Nephron progenitor cell (in vitro differentiated cells): ENCODE measurements around the gene QSER1.
A peak's percentile ranks its signal among the peaks of the same experiment; 100 is the strongest.

Experiments used
- DNase-seq: peaks from one replicate; pipeline ENCODE4 v3.0.0; 2021
- H3K27ac Mint-ChIP-seq: 2 replicates; pipeline ENCODE4 v1.8.0; 2021; ENCODE audit warnings: mild to moderate bottlenecking, moderate library complexity, mixed read lengths
- H3K27me3 Mint-ChIP-seq: 2 replicates; pipeline ENCODE4 v1.8.0; 2021; ENCODE audit warnings: mild to moderate bottlenecking, low read depth, mixed read lengths; ENCODE audit not compliant: poor library complexity
- H3K36me3 Mint-ChIP-seq: 2 replicates; pipeline ENCODE4 v1.8.0; 2021; ENCODE audit warnings: low read depth, mixed read lengths
- H3K4me1 Mint-ChIP-seq: 2 replicates; pipeline ENCODE4 v1.8.0; 2021; ENCODE audit warnings: mixed read lengths
- H3K4me3 Mint-ChIP-seq: 2 replicates; pipeline ENCODE4 v1.8.0; 2021; ENCODE audit warnings: mild to moderate bottlenecking, moderate library complexity, mixed read lengths
- H3K9me3 Mint-ChIP-seq: 2 replicates; pipeline ENCODE4 v1.8.0; 2021; ENCODE audit warnings: mild to moderate bottlenecking, moderate library complexity, mixed read lengths
- TF ChIP-seq, protein P1 (sequence below): fragments of 200-600 bp; sonication (generic); IDR thresholded peaks from 2 replicates; pipeline ENCODE4 v1.5.0; 2021; ENCODE audit warnings: antibody characterized with exemption

Gene QSER1

DNA sequence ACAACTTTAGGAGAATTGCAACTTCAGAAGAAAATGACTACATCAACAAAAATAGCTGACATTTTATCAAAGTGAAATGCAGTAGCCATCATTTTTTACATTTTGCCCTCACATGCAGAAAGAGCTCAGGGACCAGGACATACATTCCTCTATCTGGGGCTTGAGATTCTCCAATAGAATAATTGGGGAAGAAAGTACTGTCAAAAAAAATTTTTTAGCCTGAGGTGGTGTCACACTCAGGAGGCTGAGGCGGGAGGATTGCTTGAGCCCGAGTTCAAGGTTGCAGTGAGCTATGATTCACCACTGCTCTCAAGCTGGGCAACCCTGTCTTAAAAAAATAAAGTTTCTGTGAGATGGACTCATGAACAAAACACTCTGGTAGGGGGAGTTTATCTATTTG lies 90.9 kb downstream of the QSER1 start:
- Mint-ChIP-seq H3K36me3 (peaks cover 23% of the 10 kb centered on the region), H3K9me3 (peaks cover 5% of the 10 kb centered on the region), H3K4me3 (no peak overlapping the region), H3K27me3 (no peaks in the 10 kb centered on the region), H3K4me1 (no peaks in the 10 kb centered on the region), H3K27ac (peak overlapping the region; percentile 55)
- TF ChIP-seq, protein P1, sequence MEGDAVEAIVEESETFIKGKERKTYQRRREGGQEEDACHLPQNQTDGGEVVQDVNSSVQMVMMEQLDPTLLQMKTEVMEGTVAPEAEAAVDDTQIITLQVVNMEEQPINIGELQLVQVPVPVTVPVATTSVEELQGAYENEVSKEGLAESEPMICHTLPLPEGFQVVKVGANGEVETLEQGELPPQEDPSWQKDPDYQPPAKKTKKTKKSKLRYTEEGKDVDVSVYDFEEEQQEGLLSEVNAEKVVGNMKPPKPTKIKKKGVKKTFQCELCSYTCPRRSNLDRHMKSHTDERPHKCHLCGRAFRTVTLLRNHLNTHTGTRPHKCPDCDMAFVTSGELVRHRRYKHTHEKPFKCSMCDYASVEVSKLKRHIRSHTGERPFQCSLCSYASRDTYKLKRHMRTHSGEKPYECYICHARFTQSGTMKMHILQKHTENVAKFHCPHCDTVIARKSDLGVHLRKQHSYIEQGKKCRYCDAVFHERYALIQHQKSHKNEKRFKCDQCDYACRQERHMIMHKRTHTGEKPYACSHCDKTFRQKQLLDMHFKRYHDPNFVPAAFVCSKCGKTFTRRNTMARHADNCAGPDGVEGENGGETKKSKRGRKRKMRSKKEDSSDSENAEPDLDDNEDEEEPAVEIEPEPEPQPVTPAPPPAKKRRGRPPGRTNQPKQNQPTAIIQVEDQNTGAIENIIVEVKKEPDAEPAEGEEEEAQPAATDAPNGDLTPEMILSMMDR, result no peak
- no peak for DNase-seq

DNA sequence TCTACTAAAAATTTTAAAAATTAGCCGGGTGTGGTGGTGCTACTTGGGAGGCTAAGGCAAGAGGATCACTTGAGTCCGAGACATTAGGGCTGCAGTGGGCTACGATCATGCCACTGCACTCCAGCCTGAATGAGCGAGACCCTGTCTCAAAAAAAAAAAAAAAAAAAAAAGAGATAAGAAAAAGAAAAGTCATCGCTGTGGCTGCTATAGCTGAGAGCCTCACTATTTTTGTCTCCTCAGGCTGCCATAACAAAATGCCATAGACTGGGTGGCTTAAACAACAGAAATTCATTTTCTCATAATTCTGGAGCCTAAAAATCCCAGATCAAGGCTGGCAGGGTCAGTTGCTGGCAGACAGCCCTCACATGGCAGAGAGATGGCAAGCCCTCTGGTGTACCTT lies 93.0 kb downstream of the QSER1 start:
- no peak for DNase-seq
- H3K27ac Mint-ChIP-seq, result no peak overlapping the region
- H3K4me3 Mint-ChIP-seq, result no peak overlapping the region
- TF ChIP-seq, protein P1, result no peak
- H3K36me3 Mint-ChIP-seq, result peaks cover 9% of the 10 kb centered on the region
- no peaks in the 10 kb centered on the region for H3K4me1 Mint-ChIP-seq
- H3K9me3 Mint-ChIP-seq, result peaks cover 19% of the 10 kb centered on the region
- no peaks in the 10 kb centered on the region for H3K27me3 Mint-ChIP-seq

DNA sequence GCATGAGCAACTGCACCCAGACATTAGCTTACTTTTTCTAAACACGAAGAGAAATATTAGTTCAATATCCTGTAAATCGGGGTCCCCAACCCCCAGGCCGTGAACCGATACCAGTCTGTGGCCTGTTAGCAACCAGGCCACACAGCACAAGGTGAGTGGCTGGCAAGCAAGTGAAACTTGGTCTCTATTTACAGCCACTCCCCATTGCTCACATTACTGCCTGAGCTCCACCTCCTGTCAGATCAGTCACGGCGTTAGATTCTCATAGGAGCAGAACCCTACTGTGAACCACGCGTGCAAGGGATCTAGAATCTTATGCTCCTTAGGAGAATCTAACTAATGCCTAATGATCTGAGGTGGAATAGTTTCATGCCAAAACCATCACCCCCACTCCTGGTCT lies 95.2 kb downstream of the QSER1 start:
- peaks cover 37% of the 10 kb centered on the region for H3K9me3 Mint-ChIP-seq
- H3K27ac Mint-ChIP-seq, result no peak overlapping the region
- H3K4me3 Mint-ChIP-seq, result no peak overlapping the region
- H3K4me1 Mint-ChIP-seq, result no peaks in the 10 kb centered on the region
- peaks cover 6% of the 10 kb centered on the region for H3K36me3 Mint-ChIP-seq
- no peak for DNase-seq
- H3K27me3 Mint-ChIP-seq, result no peaks in the 10 kb centered on the region
- TF ChIP-seq, protein P1, result no peak

DNA sequence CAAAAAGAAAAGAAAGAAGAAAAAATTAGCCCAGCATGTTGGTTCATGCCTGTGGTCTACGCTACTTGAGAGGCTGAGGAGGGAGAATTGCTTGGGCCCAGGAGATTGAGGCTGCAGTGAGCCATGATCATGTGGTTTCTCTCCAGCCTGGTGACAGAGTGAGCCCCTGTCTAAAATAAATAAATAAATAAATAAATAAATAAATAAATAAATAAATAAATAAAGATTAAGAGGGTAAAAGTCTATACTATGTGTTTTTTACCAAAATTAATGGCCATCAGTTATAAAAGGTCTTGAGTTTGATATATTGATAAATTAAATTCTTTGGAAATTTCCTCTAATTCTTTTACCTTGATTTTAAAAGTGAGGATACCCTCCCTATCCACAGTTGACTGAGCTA lies 97.9 kb downstream of the QSER1 start:
- no peaks in the 10 kb centered on the region for H3K27me3 Mint-ChIP-seq
- H3K4me1 Mint-ChIP-seq, result no peaks in the 10 kb centered on the region
- H3K27ac Mint-ChIP-seq, result no peak overlapping the region
- H3K4me3 Mint-ChIP-seq, result no peak overlapping the region
- H3K9me3 Mint-ChIP-seq, result peaks cover 48% of the 10 kb centered on the region
- TF ChIP-seq, protein P1, result no peak
- DNase-seq, result no peak
- peaks cover 6% of the 10 kb centered on the region for H3K36me3 Mint-ChIP-seq

DNA sequence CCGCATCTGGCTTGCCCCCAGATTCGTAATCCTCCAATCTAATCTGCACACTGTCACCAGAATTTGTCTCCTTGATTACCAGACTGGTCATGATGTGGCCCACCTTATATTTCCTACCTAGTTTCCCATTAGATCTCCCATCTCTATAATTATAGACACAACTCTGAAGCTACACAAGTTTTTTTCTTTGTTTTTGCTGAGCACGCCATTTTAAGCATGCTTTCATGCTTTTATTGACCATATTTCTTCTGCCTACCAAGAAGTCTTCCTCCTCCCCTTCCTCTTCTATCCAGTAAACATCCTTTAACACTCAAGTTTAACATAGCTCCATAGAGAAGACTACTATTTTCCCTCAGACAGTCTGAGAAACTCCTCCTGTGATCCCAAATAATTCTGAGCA lies 98.8 kb downstream of the QSER1 start:
- H3K4me3 Mint-ChIP-seq, result no peak overlapping the region

DNA sequence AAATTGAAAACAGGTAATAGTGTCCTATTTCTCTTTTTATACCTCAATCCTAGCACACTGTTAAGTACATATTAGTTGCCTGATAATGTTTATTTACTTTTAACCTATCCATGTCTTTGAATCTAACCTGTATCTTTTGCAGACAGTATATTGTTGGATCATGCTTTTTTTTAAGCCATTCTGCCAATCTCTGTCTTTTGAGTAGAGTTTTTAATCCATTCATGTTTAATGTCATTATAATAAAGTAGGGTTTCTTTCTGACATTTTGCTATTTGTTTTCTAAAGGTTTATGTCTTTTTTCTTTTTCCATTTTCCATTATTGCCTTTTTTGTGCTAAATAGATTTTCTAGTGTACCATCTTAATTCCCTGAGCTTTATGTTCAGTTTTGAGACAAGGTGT lies 99.3 kb downstream of the QSER1 start:
- peaks cover 1% of the 10 kb centered on the region for H3K27me3 Mint-ChIP-seq
- DNase-seq, result no peak
- TF ChIP-seq, protein P1, result no peak
- H3K27ac Mint-ChIP-seq, result no peak overlapping the region
- no peaks in the 10 kb centered on the region for H3K4me1 Mint-ChIP-seq
- H3K36me3 Mint-ChIP-seq, result peaks cover 6% of the 10 kb centered on the region
- H3K4me3 Mint-ChIP-seq, result no peak overlapping the region
- peaks cover 59% of the 10 kb centered on the region for H3K9me3 Mint-ChIP-seq

More for the DNA sequence above, 98.8 kb downstream of the QSER1 start:
- peaks cover 6% of the 10 kb centered on the region for H3K36me3 Mint-ChIP-seq
- TF ChIP-seq, protein P1, result no peak
- peaks cover 54% of the 10 kb centered on the region for H3K9me3 Mint-ChIP-seq
- DNase-seq, result no peak
- H3K4me1 Mint-ChIP-seq, result no peaks in the 10 kb centered on the region
- H3K27me3 Mint-ChIP-seq, result no peaks in the 10 kb centered on the region
- H3K27ac Mint-ChIP-seq, result no peak overlapping the region
